Upper lobe of right lung (tissue), 1 donor: ENCODE data around the gene ZNF407. TPM values are rescaled to one million over a fixed set of nuclear protein-coding genes. Genes with fewer than 3 reads are reported as not detected.

ENCODE experiments used
- ATAC-seq: fragments of 200-7000 bp; cut with Tn5 transposase; one replicate; pipeline ENCODE4 v1.9.1; 2020; ENCODE audit warnings: mild to moderate bottlenecking, moderate library complexity
- DNase-seq: peaks from one replicate; pipeline ENCODE4 v3.0.0-alpha.2; 2020
- H3K27ac ChIP-seq: fragments of 200-600 bp; one replicate; pipeline ENCODE4 v1.8.0; 2022
- H3K27me3 ChIP-seq: fragments of 200-600 bp; one replicate; pipeline ENCODE4 v1.8.0; 2022; ENCODE audit warnings: mild to moderate bottlenecking
- H3K36me3 ChIP-seq: fragments of 200-600 bp; one replicate; pipeline ENCODE4 v1.8.0; 2022
- H3K4me1 ChIP-seq: fragments of 200-600 bp; one replicate; pipeline ENCODE4 v1.8.0; 2022
- H3K4me3 ChIP-seq: fragments of 200-600 bp; one replicate; pipeline ENCODE4 v1.8.0; 2022; ENCODE audit warnings: mild to moderate bottlenecking
- H3K9me3 ChIP-seq: fragments of 200-600 bp; one replicate; pipeline ENCODE4 v1.8.0; 2022
- intact Hi-C: fragments of 100-400 bp; cut with DNase I; formaldehyde crosslinking; loops from one replicate; pipeline ENCODE4 v1.11.0; 2022
- total RNA-seq: library from RNA; stranded (reverse); fragmentation: NEBNext Ultra II Directional; extraction: Animal tissue kit (Norgen Biotek cat#: 25700); gene quantifications from one replicate; pipeline ENCODE4 v1.2.1, GENCODE V29; 2021
- TF ChIP-seq, protein P1 (sequence below): fragments of 200-600 bp; IDR thresholded peaks from one replicate; pipeline ENCODE4 v1.8.0; 2022; ENCODE audit warnings: antibody characterized with exemption
- donor health status: DM: no; HTN: yes; CAD: no; lungs with severe emphysema.

The ZNF407 gene
- total RNA-seq, 1 donor from 2014 or later, result 18.4 TPM

DNA sequence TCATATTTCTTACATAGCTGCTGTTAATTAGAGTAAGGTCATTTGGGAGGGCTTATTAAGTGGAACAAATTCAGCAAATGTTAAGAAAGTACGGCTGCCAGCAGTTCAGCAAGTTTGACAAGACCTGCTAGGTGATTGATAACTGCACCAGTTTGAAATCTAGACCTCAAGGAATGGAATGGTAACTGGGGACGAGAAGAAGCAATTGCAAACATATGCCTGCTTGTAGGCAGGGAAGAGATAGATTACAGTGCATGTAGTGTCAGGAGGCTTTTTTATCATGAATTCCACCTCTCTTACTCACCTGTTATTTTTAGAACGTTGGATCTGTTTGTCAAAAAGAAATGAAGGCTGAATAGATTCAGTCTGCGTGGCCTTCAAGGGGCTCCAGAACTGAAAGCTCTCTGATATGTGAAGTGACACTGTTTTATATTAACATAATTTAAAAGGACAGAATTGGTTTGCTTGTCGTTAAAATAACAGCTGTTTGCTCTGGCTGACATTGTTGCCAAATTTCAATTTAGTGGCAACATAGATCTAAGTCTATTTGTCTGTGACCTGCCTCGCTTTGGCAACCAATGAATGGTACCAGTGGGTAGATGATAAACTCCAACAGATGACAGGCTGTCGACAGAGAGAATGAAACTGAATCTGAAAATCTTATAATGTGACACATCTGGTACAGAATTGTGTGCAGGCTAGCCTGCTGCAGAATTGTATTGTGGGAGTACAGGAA lies 199.3 kb downstream of the ZNF407 start:
- Histone ChIP-seq H3K4me1 (no peaks in the 10 kb centered on the region), H3K27ac (no peak overlapping the region), H3K27me3 (no peaks in the 10 kb centered on the region), H3K9me3 (no peaks in the 10 kb centered on the region), H3K4me3 (no peak overlapping the region), H3K36me3 (no peaks in the 10 kb centered on the region)
- intact Hi-C loops, result no loop called here
- TF ChIP-seq, protein P1, sequence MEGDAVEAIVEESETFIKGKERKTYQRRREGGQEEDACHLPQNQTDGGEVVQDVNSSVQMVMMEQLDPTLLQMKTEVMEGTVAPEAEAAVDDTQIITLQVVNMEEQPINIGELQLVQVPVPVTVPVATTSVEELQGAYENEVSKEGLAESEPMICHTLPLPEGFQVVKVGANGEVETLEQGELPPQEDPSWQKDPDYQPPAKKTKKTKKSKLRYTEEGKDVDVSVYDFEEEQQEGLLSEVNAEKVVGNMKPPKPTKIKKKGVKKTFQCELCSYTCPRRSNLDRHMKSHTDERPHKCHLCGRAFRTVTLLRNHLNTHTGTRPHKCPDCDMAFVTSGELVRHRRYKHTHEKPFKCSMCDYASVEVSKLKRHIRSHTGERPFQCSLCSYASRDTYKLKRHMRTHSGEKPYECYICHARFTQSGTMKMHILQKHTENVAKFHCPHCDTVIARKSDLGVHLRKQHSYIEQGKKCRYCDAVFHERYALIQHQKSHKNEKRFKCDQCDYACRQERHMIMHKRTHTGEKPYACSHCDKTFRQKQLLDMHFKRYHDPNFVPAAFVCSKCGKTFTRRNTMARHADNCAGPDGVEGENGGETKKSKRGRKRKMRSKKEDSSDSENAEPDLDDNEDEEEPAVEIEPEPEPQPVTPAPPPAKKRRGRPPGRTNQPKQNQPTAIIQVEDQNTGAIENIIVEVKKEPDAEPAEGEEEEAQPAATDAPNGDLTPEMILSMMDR, result no peak
- ATAC-seq, result no peak
- DNase-seq, result no peak

DNA sequence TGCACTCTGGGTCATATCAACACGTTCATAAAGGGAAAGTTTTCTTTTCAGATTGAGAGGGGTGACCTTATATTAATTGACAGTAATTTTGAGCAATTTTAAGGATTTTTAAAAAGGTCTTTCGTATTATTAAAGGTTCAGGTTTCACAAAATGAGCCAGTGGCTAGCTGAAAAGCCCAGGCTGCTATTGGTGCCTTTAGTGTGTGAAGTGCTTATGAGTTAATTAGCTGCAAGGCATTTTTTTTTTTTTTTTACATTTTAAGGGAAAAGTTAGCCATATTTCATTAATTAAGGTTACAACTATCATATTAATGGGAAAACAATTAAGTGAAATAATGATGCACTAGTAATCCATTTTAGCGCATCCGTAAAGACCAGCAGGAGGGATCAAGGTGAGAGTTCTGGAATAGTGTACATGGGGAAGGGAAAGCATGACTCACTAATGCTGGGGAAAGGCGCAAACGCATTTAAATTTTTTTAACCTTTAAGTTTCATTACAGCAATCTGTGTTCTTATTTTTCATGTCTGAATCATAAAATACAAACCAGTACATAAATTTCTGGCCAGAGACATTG lies 200.0 kb downstream of the ZNF407 start:
- Histone ChIP-seq H3K4me3 (no peak overlapping the region), H3K36me3 (no peaks in the 10 kb centered on the region), H3K9me3 (no peaks in the 10 kb centered on the region), H3K27ac (no peak overlapping the region), H3K27me3 (no peaks in the 10 kb centered on the region), H3K4me1 (no peaks in the 10 kb centered on the region)
- ATAC-seq (no peak), DNase-seq (no peak)
- TF ChIP-seq, protein P1, result no peak
- intact Hi-C loops, result no loop called here

DNA sequence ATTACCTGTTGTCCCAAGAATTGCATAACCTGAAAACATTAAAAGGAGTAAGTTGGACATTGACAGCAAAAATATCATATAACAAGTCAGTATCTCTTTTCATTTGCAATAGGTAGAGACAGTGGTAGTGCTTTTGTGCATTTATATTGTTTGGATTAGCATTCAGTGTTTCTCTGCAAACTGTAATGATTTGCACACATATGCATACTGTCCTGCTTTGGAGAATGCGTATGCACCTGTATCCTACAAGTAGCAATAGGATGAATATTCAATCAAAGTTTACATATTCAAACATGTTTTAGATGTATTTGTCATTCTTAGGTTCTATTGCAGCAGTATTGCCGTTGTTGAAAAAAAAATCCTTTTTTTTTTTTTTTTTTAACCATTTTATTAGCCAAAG lies 201.9 kb downstream of the ZNF407 start:
- H3K27ac ChIP-seq, result no peak overlapping the region
- no peaks in the 10 kb centered on the region for H3K36me3 ChIP-seq
- no peaks in the 10 kb centered on the region for H3K4me1 ChIP-seq
- TF ChIP-seq, protein P1, result no peak
- no peak for DNase-seq
- no peak for ATAC-seq
- intact Hi-C loops, result no loop called here
- H3K27me3 ChIP-seq, result no peaks in the 10 kb centered on the region
- no peak overlapping the region for H3K4me3 ChIP-seq
- no peaks in the 10 kb centered on the region for H3K9me3 ChIP-seq

DNA sequence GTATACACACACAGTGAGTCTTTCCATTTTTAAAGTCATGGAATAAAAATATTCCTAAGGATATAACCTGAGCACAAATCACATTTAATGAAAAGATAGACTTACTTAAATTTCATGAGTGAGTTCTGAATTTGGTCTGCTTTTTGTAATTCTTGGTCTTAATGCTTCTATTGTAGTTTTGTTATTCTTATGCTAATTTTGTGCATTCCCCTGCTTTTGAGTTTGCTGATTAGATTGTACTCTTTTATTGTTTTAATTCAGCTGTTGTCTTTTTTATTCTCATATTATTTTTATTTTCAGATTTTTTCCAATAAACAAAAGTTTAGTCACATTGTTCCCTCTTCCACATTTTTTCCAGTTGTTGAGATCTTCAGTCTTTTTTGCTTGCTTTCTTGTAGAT lies 202.4 kb downstream of the ZNF407 start:
- no peak for ATAC-seq
- Histone ChIP-seq H3K27ac (no peak overlapping the region), H3K9me3 (no peaks in the 10 kb centered on the region), H3K27me3 (no peaks in the 10 kb centered on the region), H3K4me1 (no peaks in the 10 kb centered on the region), H3K4me3 (no peak overlapping the region), H3K36me3 (no peaks in the 10 kb centered on the region)
- TF ChIP-seq, protein P1, result no peak
- DNase-seq, result no peak
- intact Hi-C loops, result no loop called here

DNA sequence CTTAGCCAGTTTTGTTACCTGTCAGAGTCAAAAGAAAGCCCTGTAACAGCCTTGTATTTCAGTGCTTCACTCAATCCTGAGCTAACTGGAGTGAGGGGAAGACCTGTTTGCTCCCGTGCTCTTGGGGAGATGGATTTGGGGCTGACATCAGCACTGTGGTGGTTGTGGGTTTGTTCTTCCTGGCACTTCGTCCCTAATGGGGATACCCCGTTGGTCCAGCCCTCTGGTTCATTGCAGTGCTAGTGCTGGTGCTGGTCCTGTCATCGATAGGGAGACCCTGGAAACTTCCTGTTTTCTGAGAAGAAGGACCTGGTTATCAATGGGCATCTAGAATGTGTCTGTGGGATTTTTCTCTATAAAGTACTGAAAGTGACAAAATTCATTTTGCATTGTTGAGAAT lies 205.4 kb downstream of the ZNF407 start:
- intact Hi-C loops, result no loop called here
- H3K36me3 ChIP-seq, result no peaks in the 10 kb centered on the region
- no peaks in the 10 kb centered on the region for H3K27me3 ChIP-seq
- TF ChIP-seq, protein P1, result no peak
- no peak overlapping the region for H3K27ac ChIP-seq
- no peak overlapping the region for H3K4me3 ChIP-seq
- DNase-seq, result no peak
- no peaks in the 10 kb centered on the region for H3K9me3 ChIP-seq
- ATAC-seq, result no peak
- H3K4me1 ChIP-seq, result no peaks in the 10 kb centered on the region
